GOT3 (cell line): ENCODE measurements around the gene GRIK3.

Experiments
- DNase-seq: peaks from one replicate; lab custom pipeline; 2025; ENCODE audit warnings: mixed read lengths; lab: John Stamatoyannopoulos, UW

GRIK3 gene

GRCh38 chr1:36829961-36830360, 204.4 kb downstream of the GRIK3 start:
- no peak for DNase-seq

DNA sequence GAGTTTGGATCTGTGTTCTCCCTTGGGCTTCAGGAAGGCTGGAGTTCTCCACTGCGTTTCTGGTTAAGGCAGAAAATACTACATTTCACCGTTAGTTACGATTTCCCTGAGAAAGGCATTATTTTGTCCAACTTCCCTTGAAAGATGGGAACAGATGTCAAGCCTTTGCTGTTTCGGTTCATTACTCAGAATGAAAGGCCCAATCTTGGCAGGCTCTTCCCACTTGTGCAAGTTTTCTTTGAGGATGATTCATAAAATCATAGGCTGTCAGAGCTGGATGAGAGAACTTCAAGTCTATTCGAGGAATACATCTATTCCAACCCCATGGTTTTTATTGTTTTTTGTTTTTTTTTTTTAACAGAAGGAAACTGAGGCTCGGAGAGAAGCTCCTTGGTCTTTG, 205.2 kb downstream of the GRIK3 start:
- no peak for DNase-seq

GRCh38 chr1:36825226-36825625, 209.1 kb downstream of the GRIK3 start:
- no peak for DNase-seq

GRCh38 chr1:36824390-36824861, 209.9 kb downstream of the GRIK3 start:
- no peak for DNase-seq

GRCh38 chr1:36822648-36823047, 211.7 kb downstream of the GRIK3 start:
- DNase-seq: no peak

GRCh38 chr1:36821386-36821785, 212.9 kb downstream of the GRIK3 start:
- DNase-seq: no peak

GRCh38 chr1:36818771-36819170, 215.5 kb downstream of the GRIK3 start:
- DNase-seq: no peak

- DNase-seq: no peak
These were observed 218.0 kb downstream of the GRIK3 start for GRCh38 chr1:36816348-36816747.

GRCh38 chr1:36814774-36815173, 219.5 kb downstream of the GRIK3 start:
- DNase-seq: no peak

GRCh38 chr1:36814083-36814482, 220.2 kb downstream of the GRIK3 start:
- no peak for DNase-seq

- DNase-seq: no peak
These were observed 227.1 kb downstream of the GRIK3 start for GRCh38 chr1:36807262-36807661.

GRCh38 chr1:36805979-36806640, 228.2 kb downstream of the GRIK3 start:
- no peak for DNase-seq

DNA sequence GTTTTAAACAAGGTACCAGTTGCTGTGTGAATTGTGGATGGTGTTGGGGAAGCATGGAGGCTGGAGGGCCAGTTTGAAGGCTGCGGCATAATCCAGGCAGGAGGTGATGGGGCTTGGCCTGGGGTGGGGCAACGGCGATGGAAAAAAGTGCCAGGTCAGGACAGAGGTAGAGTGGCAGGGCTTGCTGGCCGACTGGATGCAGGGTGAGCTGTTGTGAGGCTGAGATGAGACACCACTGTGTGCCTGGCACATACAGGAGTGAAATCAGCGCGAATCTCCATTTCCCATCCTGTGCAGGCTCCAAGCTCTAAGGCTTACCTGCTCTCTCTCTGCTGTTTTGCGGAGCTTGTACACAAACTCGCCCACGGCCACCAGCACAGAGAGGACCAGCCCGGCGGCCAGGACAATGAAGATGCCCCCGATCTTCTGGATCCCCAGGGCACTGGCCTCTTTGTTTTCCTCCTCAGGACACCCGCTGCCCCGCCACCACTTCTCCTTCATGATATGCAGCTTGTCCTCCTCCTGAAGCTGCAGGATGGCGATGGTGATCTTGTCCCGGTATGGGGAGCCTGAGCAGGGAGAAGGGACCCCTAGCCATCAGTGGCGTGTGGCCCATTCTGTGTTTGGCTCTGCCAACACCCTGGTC, 229.5 kb downstream of the GRIK3 start:
- DNase-seq: no peak

GRCh38 chr1:36803868-36804570, 230.3 kb downstream of the GRIK3 start:
- no peak for DNase-seq

- DNase-seq: no peak
These were observed 232.3 kb downstream of the GRIK3 start for GRCh38 chr1:36802018-36802417.

- no peak for DNase-seq
These were observed 236.6 kb downstream of the GRIK3 start for GRCh38 chr1:36797761-36798160.

DNA sequence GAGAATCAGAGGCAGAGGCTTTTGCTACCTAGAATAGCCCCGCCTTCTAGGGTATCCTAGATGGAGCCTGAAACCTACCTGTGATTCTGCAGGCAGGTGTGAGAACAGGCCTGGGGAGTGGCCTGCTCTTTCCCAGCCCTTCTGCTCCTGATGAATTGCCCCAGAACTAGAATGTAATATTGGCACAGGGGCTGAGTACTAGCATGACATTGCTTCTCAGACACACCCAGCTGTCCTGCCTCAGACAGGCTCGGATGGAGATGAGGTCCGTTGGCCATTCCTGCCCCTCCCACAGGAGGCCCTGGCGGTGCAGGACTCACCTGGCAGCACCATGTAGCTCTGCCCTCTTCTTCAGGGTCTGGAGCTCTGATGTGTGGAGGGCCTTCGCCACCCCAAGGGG, 237.6 kb downstream of the GRIK3 start:
- DNase-seq: no peak

DNA sequence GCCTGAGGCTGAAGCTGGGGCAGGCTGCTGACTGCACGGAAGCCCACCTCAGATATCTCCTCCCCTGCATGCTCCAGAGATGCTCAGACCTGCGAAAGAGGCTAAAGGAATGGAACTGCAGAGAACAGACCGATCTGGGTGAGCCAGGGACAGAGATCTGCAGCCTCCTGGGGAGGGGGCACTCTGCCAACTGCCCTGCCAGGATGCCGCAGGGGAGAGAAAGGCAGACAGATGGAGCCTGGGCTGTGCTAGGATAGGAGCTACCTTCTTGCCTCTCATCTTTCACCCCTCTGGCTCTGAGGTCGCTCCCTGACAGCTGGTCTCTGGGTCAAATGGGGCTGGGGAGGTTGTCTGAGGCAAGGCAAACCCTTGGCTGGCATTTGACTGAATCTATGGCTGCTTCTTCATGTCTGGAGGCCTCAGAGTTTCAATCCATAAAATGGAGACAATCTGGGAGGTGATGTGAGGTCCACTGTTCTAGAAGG, 238.2 kb downstream of the GRIK3 start:
- DNase-seq: no peak

DNA sequence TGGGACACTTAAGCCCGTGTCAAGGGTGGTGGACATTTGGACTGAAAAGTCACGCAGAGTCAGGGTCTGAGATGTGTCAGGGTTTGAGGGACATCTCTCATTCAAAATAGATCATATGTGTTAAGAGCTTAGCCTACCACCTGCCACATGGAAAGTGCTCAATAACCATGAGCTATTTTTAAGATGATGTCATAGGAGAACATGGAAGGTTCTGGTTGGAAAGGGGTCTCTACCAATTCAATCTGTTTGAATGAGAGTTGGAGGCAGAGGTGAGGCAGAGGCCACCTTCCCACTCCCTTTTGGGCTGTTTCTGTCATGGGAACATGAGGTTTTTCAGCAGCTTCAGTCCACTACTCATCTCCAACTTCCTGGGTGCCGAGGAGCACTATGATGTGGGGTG, 239.9 kb downstream of the GRIK3 start:
- no peak for DNase-seq

DNA sequence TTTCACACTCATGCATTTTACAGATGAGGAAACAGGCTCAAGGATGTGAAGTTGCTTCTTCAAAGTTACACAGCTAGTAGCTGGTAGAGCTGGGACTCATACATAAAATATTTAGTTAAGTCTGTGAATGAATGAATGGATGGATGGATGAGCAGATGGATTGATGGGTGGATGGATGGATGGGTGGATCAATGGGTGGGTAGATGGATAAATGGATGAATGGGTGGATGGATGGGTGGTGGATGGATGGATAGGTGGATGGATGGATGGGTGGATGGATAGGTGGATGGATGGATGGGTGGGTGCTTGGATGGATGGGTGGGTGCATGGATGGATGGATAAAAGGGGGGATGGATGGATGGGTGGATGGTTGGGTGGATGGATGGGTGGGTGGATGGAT, 240.9 kb downstream of the GRIK3 start:
- DNase-seq: no peak

DNA sequence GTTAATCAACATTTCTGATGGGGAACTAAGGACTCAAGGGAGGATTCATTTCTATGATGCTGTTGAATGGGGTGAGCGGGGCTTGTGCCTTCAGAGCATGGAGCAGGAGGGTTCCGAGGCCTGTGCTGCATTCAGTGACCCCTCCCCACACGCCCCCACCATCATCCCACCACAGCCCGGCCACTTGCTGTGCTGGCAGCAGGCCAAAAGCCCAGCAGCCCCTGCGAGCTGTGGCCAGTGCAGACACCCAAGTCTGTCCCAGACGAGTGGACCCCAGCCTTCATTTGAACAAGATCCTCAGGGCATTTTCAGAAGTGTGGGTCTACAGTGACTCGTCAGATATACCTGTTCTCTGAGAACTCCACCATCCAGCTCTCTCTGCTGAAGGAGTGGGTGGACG, 242.0 kb downstream of the GRIK3 start:
- no peak for DNase-seq

GRCh38 chr1:36790191-36790590, 244.1 kb downstream of the GRIK3 start:
- DNase-seq: no peak

DNA sequence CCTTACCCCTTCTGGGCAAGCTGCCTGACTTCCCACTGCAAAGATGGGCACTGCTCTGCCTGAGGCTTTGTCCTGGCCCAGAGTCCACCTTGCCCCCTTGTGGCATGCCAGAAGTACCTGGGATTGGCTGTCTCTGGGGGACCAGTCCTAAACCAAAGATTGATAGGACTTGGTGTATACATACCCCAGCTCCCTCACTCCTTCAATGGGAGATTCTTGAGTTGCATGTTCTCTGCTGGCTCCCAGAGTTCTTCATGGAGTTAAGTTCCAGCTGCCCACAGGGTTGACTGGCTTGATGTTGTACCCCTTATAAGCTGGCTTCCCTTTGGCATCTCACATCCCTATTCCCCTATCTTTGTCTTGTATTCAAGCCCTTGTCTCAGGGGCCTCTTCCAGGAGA, 244.8 kb downstream of the GRIK3 start:
- no peak for DNase-seq
